Islet of Langerhans (tissue), 1 donor: ENCODE data around the gene MYCBPAP.

ENCODE experiments used
- FAIRE-seq: peaks from one replicate; lab custom pipeline; 2011; peaks lifted over from hg19 to GRCh38; lab: Jason Lieb, UNC

MYCBPAP gene

GRCh38 chr17:50539762-50540559 is 31.7 kb downstream of the MYCBPAP start:
- no peak for FAIRE-seq

GRCh38 chr17:50540560-50541401 is 32.5 kb downstream of the MYCBPAP start:
- FAIRE-seq, result no peak

GRCh38 chr17:50541402-50541715 is 33.1 kb downstream of the MYCBPAP start:
- no peak for FAIRE-seq

GRCh38 chr17:50541716-50542688 is 33.8 kb downstream of the MYCBPAP start:
- FAIRE-seq, result no peak

GRCh38 chr17:50542795-50543774 is 34.8 kb downstream of the MYCBPAP start:
- no peak for FAIRE-seq

- FAIRE-seq, result no peak
These were observed 36.3 kb downstream of the MYCBPAP start for GRCh38 chr17:50544516-50544915.

- no peak for FAIRE-seq
These were observed 37.1 kb downstream of the MYCBPAP start for GRCh38 chr17:50545311-50545710.

GRCh38 chr17:50546701-50547034 is 38.4 kb downstream of the MYCBPAP start:
- no peak for FAIRE-seq

- no peak for FAIRE-seq
These were observed 38.9 kb downstream of the MYCBPAP start, which contains the start of gene SPATA20 for GRCh38 chr17:50547035-50547735. SPATA20 (plus strand) TSS chr17:50547174; CDS start chr17:50547209, 35 bp downstream.

- FAIRE-seq, result no peak
These were observed 39.5 kb downstream of the MYCBPAP start for GRCh38 chr17:50547736-50548083.

- FAIRE-seq, result no peak
These were observed 40.6 kb downstream of the MYCBPAP start for GRCh38 chr17:50548831-50549230.

GRCh38 chr17:50549256-50549941 is 41.2 kb downstream of the MYCBPAP start:
- FAIRE-seq, result no peak

- no peak for FAIRE-seq
These were observed 41.7 kb downstream of the MYCBPAP start for GRCh38 chr17:50549969-50550368.

GRCh38 chr17:50550661-50551432 is 42.6 kb downstream of the MYCBPAP start:
- no peak for FAIRE-seq

GRCh38 chr17:50551433-50551815 is 43.2 kb downstream of the MYCBPAP start:
- no peak for FAIRE-seq

GRCh38 chr17:50551884-50552283 is 43.6 kb downstream of the MYCBPAP start:
- no peak for FAIRE-seq

GRCh38 chr17:50554201-50554600 is 46.0 kb downstream of the MYCBPAP start:
- no peak for FAIRE-seq

- no peak for FAIRE-seq
These were observed 48.6 kb downstream of the MYCBPAP start for GRCh38 chr17:50556803-50557202.

GRCh38 chr17:50557630-50558029 is 49.4 kb downstream of the MYCBPAP start:
- FAIRE-seq, result no peak
